Hepatocyte (in vitro differentiated cells): ENCODE measurements around the gene SCGB2B2. TPM values are rescaled to one million over a fixed set of nuclear protein-coding genes. Genes with fewer than 3 reads are reported as not detected.

Experiments
- DNase-seq: peaks from one replicate; pipeline ENCODE4 v3.0.0-alpha.2; 2016; ENCODE audit warnings: low spot score
- H2AFZ ChIP-seq: fragments of 200-600 bp; sonication (generic); 2 replicates; pipeline ENCODE4 v1.6.0; 2016; ENCODE audit warnings: antibody characterized with exemption, mild to moderate bottlenecking
- H3K27ac ChIP-seq: fragments of 200-600 bp; sonication (generic); 2 replicates; pipeline ENCODE4 v1.5.1; 2016; ENCODE audit warnings: mild to moderate bottlenecking
- H3K27me3 ChIP-seq: fragments of 200-600 bp; sonication (generic); 2 replicates; pipeline ENCODE4 v1.6.1; 2016
- H3K36me3 ChIP-seq: fragments of 200-600 bp; sonication (generic); replicated peaks from 2 replicates; pipeline ENCODE4 v1.5.1; 2016; ENCODE audit warnings: low read depth; ENCODE audit not compliant: insufficient read depth
- H3K4me1 ChIP-seq: fragments of 200-600 bp; sonication (generic); 2 replicates; pipeline ENCODE4 v1.5.1; 2016; ENCODE audit warnings: mild to moderate bottlenecking, moderate library complexity; ENCODE audit not compliant: insufficient read depth
- H3K4me2 ChIP-seq: fragments of 200-600 bp; sonication (generic); 2 replicates; pipeline ENCODE4 v1.6.0; 2016
- H3K4me3 ChIP-seq: fragments of 200-600 bp; sonication (generic); 2 replicates; pipeline ENCODE4 v1.5.1; 2016; ENCODE audit warnings: mild to moderate bottlenecking
- H3K79me2 ChIP-seq: fragments of 200-600 bp; sonication (generic); 2 replicates; pipeline ENCODE4 v1.6.0; 2017; ENCODE audit warnings: mild to moderate bottlenecking
- H3K9me2 ChIP-seq: fragments of 200-600 bp; sonication (generic); replicated peaks from 2 replicates; pipeline ENCODE4 v1.6.0; 2017; ENCODE audit warnings: mild to moderate bottlenecking; ENCODE audit not compliant: insufficient read depth
- H3K9me3 ChIP-seq: fragments of 200-600 bp; sonication (generic); 2 replicates; pipeline ENCODE4 v1.5.1; 2016; ENCODE audit warnings: low read depth, mild to moderate bottlenecking
- H4K20me1 ChIP-seq: fragments of 200-600 bp; sonication (generic); 2 replicates; pipeline ENCODE4 v1.6.0; 2016; ENCODE audit warnings: mild to moderate bottlenecking; ENCODE audit not compliant: insufficient read depth, poor library complexity, severe bottlenecking
- CTCF ChIP-seq: fragments of 200-600 bp; sonication (generic); IDR thresholded peaks from 2 replicates; pipeline ENCODE4 v1.5.1; 2016; ENCODE audit warnings: antibody characterized with exemption, mild to moderate bottlenecking; ENCODE audit not compliant: poor library complexity
- EZH2 ChIP-seq: fragments of 200-600 bp; sonication (generic); IDR thresholded peaks from 2 replicates; pipeline ENCODE4 v1.6.1; 2016; ENCODE audit warnings: antibody characterized with exemption, mild to moderate bottlenecking, borderline replicate concordance
- EZH2phosphoT487 ChIP-seq: fragments of 200-600 bp; sonication (generic); IDR thresholded peaks from one replicate; pipeline ENCODE4 v1.6.1; 2018; ENCODE audit warnings: antibody characterized with exemption, mild to moderate bottlenecking, low read depth, moderate library complexity; ENCODE audit not compliant: unreplicated experiment, severe bottlenecking
- WGBS: methylation state at CpG from one replicate; pipeline ENCODE4 v1.1.6; 2016; ENCODE audit warnings: low lambda C conversion rate; ENCODE audit errors: missing lambda C conversion rate; 5-methylcytosine and 5-hydroxymethylcytosine counted together
- polyA plus RNA-seq: library from polyadenylated mRNA; unstranded; fragments of >200 nt; fragmentation: Nextera tagmentation; extraction: Ambion mirVana; gene quantifications from 2 replicates; pipeline ENCODE4 v1.2.1, GENCODE V29; 2016
- total RNA-seq: library from RNA; depleted of rRNA; stranded (reverse); fragments of >200 nt; gene quantifications from 2 replicates; pipeline ENCODE4 v1.2.3, GENCODE V29; 2014

The SCGB2B2 gene
- total and polyA plus RNA-seq, 2 experiments from 2014 or later = 0.13 TPM; not detected in 1

DNA sequence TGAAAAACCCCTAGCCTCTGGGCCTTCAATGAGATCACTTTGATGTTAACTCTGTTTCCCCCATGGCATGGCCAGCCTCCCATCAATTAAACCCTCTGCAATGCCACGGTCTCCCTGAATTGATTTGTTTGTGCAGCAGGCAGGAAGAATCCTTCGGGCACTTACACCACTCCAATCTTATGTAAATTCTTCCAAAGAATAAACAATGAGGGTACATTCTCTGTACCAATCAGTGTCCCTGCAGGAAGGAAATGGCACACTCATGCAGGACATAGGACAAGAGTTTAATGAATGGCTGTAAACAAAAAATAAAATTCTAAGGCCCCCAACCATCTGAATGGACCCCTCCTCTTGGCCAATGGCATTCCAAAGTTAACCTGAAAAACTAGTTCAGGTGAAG lies 22.2 kb downstream of the SCGB2B2 start:
- TF ChIP-seq CTCF (no peak), EZH2phosphoT487 (no peak), EZH2 (no peak)
- Histone ChIP-seq H3K79me2 (no peaks in the 10 kb centered on the region), H3K9me2 (no peaks in the 10 kb centered on the region), H3K27me3 (no peaks in the 10 kb centered on the region), H3K4me2 (no peak overlapping the region), H2AFZ (no peak overlapping the region), H3K4me3 (no peak overlapping the region), H4K20me1 (no peaks in the 10 kb centered on the region), H3K27ac (no peak overlapping the region), H3K9me3 (peaks cover 7% of the 10 kb centered on the region), H3K4me1 (no peaks in the 10 kb centered on the region), H3K36me3 (no peaks in the 10 kb centered on the region)
- no peak for DNase-seq
- 55% methylated on average over 2 of the region's 2 CpGs for WGBS

DNA sequence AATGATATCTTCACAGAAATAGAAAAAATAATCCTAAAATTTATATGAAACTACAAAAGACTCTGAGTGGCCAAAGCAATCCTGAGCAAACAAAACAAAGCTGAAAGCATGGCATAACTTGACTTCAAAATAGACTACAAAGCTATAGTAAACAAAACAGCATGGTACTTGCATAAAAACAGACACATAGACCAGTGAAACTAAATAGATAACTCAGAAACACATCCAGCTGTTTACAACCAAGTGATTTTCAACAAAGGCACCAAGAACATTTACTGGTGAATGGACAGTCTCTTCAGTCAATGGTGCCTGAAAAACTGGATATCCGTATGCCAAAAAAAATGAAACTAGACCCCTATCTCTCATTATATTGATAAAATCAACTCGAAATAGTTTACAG lies 25.2 kb downstream of the SCGB2B2 start:
- TF ChIP-seq EZH2phosphoT487 = no peak
- no peak for TF ChIP-seq CTCF
- TF ChIP-seq EZH2 = no peak
- H3K36me3 ChIP-seq = no peaks in the 10 kb centered on the region
- no peaks in the 10 kb centered on the region for H4K20me1 ChIP-seq
- no peak overlapping the region for H2AFZ ChIP-seq
- 66% methylated on average over 2 of the region's 2 CpGs for WGBS
- no peaks in the 10 kb centered on the region for H3K9me2 ChIP-seq
- H3K4me3 ChIP-seq = no peak overlapping the region
- no peaks in the 10 kb centered on the region for H3K79me2 ChIP-seq
- no peak overlapping the region for H3K4me2 ChIP-seq
- H3K27me3 ChIP-seq = no peaks in the 10 kb centered on the region
- no peak for DNase-seq
- H3K4me1 ChIP-seq = no peaks in the 10 kb centered on the region
- H3K27ac ChIP-seq = no peak overlapping the region
- H3K9me3 ChIP-seq = peaks cover 7% of the 10 kb centered on the region

GRCh38 chr19:34649886-34650543 lies 26.9 kb downstream of the SCGB2B2 start:
- no peak overlapping the region for H3K4me2 ChIP-seq
- H3K79me2 ChIP-seq = no peaks in the 10 kb centered on the region
- H4K20me1 ChIP-seq = no peaks in the 10 kb centered on the region
- no peak for DNase-seq
- no peaks in the 10 kb centered on the region for H3K9me2 ChIP-seq
- H2AFZ ChIP-seq = no peak overlapping the region
- H3K27me3 ChIP-seq = no peaks in the 10 kb centered on the region
- peaks cover 7% of the 10 kb centered on the region for H3K9me3 ChIP-seq
- WGBS = 88% methylated on average over 9 of the region's 9 CpGs
- H3K4me1 ChIP-seq = no peaks in the 10 kb centered on the region
- TF ChIP-seq EZH2phosphoT487 (no peak), CTCF (no peak), EZH2 (no peak)
- no peaks in the 10 kb centered on the region for H3K36me3 ChIP-seq
- H3K27ac ChIP-seq = no peak overlapping the region
- H3K4me3 ChIP-seq = no peak overlapping the region
